ENCODE results near the gene GALNTL6.
"Not testable (repeated sequence)": the region's sequence is repeated elsewhere in the genome, so short reads cannot be mapped to it uniquely, and the experiment has no call there.

Gene GALNTL6

GRCh38 chr4:172830295-172830764, 1017.1 kb downstream of the GALNTL6 start:
- DNase-seq: no peak

- DNase-seq: no peak
Measured at GRCh38 chr4:172836661-172837060, 1023.5 kb downstream of the GALNTL6 start.

- DNase-seq: no peak
Measured at GRCh38 chr4:172838111-172838510, 1024.9 kb downstream of the GALNTL6 start.

GRCh38 chr4:172838943-172839342, 1025.7 kb downstream of the GALNTL6 start:
- DNase-seq: no peak

GRCh38 chr4:172842779-172843178, 1029.6 kb downstream of the GALNTL6 start:
- DNase-seq: no peak

GRCh38 chr4:172843192-172843591, 1030.0 kb downstream of the GALNTL6 start:
- DNase-seq: no peak

GRCh38 chr4:172844556-172844955, 1031.4 kb downstream of the GALNTL6 start:
- DNase-seq: no peak

GRCh38 chr4:172845281-172845680, 1032.1 kb downstream of the GALNTL6 start:
- no peak for DNase-seq

GRCh38 chr4:172850838-172851237, 1037.6 kb downstream of the GALNTL6 start:
- DNase-seq: no peak

- no peak for DNase-seq
Measured at GRCh38 chr4:172851534-172851933, 1038.3 kb downstream of the GALNTL6 start.

- no peak for DNase-seq
Measured at GRCh38 chr4:172857026-172857425, 1043.8 kb downstream of the GALNTL6 start.

GRCh38 chr4:172858731-172859230, 1045.6 kb downstream of the GALNTL6 start:
- no peak for DNase-seq

GRCh38 chr4:172865103-172865502, 1051.9 kb downstream of the GALNTL6 start:
- DNase-seq: no peak

GRCh38 chr4:172865531-172866127, 1052.4 kb downstream of the GALNTL6 start:
- no peak for DNase-seq

GRCh38 chr4:172866421-172866820, 1053.2 kb downstream of the GALNTL6 start:
- no peak for DNase-seq

- DNase-seq: no peak
Measured at GRCh38 chr4:172867835-172868234, 1054.6 kb downstream of the GALNTL6 start.

- DNase-seq: no peak
Measured at GRCh38 chr4:172868271-172868670, 1055.1 kb downstream of the GALNTL6 start.

- no peak for DNase-seq
Measured at GRCh38 chr4:172869621-172870268, 1056.5 kb downstream of the GALNTL6 start.

GRCh38 chr4:172871381-172871780, 1058.2 kb downstream of the GALNTL6 start:
- no peak for DNase-seq

GRCh38 chr4:172874944-172875343, 1061.7 kb downstream of the GALNTL6 start:
- DNase-seq: no peak

GRCh38 chr4:172876394-172876793, 1063.2 kb downstream of the GALNTL6 start:
- DNase-seq: no peak

- no peak for DNase-seq
Measured at GRCh38 chr4:172881645-172882044, 1068.4 kb downstream of the GALNTL6 start.

GRCh38 chr4:172887358-172887757, 1074.2 kb downstream of the GALNTL6 start:
- DNase-seq: not testable (repeated sequence)

GRCh38 chr4:172887959-172888358, 1074.8 kb downstream of the GALNTL6 start:
- no peak for DNase-seq

GRCh38 chr4:172892300-172892699, 1079.1 kb downstream of the GALNTL6 start:
- DNase-seq: no peak

Measured in CD4-positive, alpha-beta T cell treated with Interleukin-21 for 1 hour (primary cell).